Measurements from ENCODE around the gene METTL3. TPM values are rescaled to one million over a fixed set of nuclear protein-coding genes. Genes with fewer than 3 reads are reported as not detected.

METTL3 gene
- total and polyA plus RNA-seq, 2 of the 13 experiments (the other 11 are each of a cell fraction or from before 2014, with no cell fraction given): 123 to 130 TPM

DNA sequence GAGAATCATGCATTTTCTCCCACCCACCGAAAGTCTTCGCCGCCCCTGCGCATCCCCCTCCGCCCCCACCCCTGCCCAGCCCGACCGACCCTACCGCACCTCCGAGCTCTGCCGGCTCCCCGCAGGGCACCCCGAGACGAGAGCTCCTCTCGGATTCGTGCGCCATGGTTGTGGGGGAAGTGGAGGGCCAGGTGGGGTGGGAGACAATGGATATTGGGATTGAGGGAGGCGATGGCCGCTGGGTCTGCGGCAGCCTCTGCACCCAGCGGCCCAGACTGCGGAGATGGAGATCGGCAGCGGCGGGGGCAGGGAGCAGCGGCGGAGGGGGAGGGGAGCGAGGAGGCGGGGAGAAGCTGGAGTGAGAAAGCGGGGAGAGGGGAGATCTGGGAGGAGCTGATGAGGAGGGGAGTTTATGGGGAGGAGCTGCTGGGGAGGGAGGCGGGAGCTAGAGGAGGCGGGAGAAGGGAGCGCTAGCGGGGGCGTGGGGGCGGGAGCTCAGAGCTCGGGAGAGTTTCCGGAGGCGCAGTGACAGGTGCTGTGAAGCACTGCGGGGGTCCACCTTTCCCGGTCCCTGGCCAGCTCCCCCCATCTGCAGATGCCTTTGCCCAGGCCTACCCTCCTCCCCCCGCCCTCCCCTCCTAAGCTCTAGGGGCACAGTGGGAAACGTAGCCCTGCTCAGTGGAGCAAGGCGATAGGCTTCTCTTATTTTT lies 15.0 kb upstream of the METTL3 start, which contains the start of gene SALL2 (continued):
- TF ChIP-seq, protein P1, sequence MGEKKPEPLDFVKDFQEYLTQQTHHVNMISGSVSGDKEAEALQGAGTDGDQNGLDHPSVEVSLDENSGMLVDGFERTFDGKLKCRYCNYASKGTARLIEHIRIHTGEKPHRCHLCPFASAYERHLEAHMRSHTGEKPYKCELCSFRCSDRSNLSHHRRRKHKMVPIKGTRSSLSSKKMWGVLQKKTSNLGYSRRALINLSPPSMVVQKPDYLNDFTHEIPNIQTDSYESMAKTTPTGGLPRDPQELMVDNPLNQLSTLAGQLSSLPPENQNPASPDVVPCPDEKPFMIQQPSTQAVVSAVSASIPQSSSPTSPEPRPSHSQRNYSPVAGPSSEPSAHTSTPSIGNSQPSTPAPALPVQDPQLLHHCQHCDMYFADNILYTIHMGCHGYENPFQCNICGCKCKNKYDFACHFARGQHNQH (CRISPR knock-in tag; IDR thresholded peaks at IDR 0.05): peak; percentile 19; the same call in 1 of the 2 replicates
- TF ChIP-seq PHF8 (CRISPR knock-in tag; IDR thresholded peaks at IDR 0.05) (peak; percentile 55; the same call in 1 of the 2 replicates), ZNF713 (CRISPR knock-in tag; IDR thresholded peaks at IDR 0.05) (no peak), RFXAP (CRISPR knock-in tag; IDR thresholded peaks at IDR 0.05; ENCODE audit: borderline replicate concordance) (peak; percentile 48; the same call in 1 of the 2 replicates), ZNF589 (CRISPR knock-in tag; conservative IDR thresholded peaks at IDR 0.05) (0 out of 2 replicates have a peak, but pooled peaks have one; percentile 51), LCORL (IDR thresholded peaks at IDR 0.05) (no peak), LCORL (CRISPR knock-in tag; IDR thresholded peaks at IDR 0.05) (0 out of 2 replicates have a peak, but pooled peaks have one; percentile 41), TBX3 (IDR thresholded peaks at IDR 0.05; ENCODE audit: borderline replicate concordance) (no peak), SPEN (CRISPR knock-in tag; IDR thresholded peaks at IDR 0.05; ENCODE audit: low read depth) (peak; percentile 16; the same call in 1 of the 2 replicates), ZNF883 (CRISPR knock-in tag; IDR thresholded peaks at IDR 0.05; ENCODE audit: not compliant biosample characterization) (peak; percentile 51), SOX5 (CRISPR knock-in tag; IDR thresholded peaks at IDR 0.05; ENCODE audit: borderline replicate concordance) (peak; percentile 37; the same call in 1 of the 2 replicates), TBX2 (CRISPR knock-in tag; IDR thresholded peaks at IDR 0.05; ENCODE audit: borderline replicate concordance) (no peak), RBFOX2 (IDR thresholded peaks at IDR 0.05; ENCODE audit: low read depth, low read length) (peak; percentile 63), SAP130 (CRISPR knock-in tag; IDR thresholded peaks at IDR 0.05; ENCODE audit: low read depth) (peak; percentile 67; the same call in 1 of the 2 replicates), ZNF20 (CRISPR knock-in tag; IDR thresholded peaks at IDR 0.05) (no peak), ATF7 (IDR thresholded peaks at IDR 0.05) (no peak), ATF7 (CRISPR knock-in tag; IDR thresholded peaks at IDR 0.05) (no peak), GATA4 (IDR thresholded peaks at IDR 0.05; ENCODE audit: borderline replicate concordance, low read depth) (0 out of 2 replicates have a peak, but pooled peaks have one; percentile 42), ZNF619 (CRISPR knock-in tag; IDR thresholded peaks at IDR 0.05) (peak; percentile 81; the same call in 1 of the 2 replicates), NFKB2 (CRISPR knock-in tag; IDR thresholded peaks at IDR 0.05; ENCODE audit: borderline replicate concordance) (peak; percentile 50; the same call in 1 of the 2 replicates), MZF1 (CRISPR knock-in tag; IDR thresholded peaks at IDR 0.05; ENCODE audit: borderline replicate concordance) (no peak), ZC3H13 (CRISPR knock-in tag; IDR thresholded peaks at IDR 0.05) (peak; percentile 61; the same call in 1 of the 2 replicates)
- TF ChIP-seq, protein P2, sequence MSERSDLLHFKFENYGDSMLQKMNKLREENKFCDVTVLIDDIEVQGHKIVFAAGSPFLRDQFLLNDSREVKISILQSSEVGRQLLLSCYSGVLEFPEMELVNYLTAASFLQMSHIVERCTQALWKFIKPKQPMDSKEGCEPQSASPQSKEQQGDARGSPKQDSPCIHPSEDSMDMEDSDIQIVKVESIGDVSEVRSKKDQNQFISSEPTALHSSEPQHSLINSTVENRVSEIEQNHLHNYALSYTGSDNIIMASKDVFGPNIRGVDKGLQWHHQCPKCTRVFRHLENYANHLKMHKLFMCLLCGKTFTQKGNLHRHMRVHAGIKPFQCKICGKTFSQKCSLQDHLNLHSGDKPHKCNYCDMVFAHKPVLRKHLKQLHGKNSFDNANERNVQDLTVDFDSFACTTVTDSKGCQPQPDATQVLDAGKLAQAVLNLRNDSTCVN (CRISPR knock-in tag; IDR thresholded peaks at IDR 0.05; ENCODE audit: borderline replicate concordance): no peak; the same call in 1 of the 2 replicates
- TF ChIP-seq, protein P3, sequence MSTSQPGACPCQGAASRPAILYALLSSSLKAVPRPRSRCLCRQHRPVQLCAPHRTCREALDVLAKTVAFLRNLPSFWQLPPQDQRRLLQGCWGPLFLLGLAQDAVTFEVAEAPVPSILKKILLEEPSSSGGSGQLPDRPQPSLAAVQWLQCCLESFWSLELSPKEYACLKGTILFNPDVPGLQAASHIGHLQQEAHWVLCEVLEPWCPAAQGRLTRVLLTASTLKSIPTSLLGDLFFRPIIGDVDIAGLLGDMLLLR (CRISPR knock-in tag; IDR thresholded peaks at IDR 0.05): no peak
- TF ChIP-seq, protein P4, sequence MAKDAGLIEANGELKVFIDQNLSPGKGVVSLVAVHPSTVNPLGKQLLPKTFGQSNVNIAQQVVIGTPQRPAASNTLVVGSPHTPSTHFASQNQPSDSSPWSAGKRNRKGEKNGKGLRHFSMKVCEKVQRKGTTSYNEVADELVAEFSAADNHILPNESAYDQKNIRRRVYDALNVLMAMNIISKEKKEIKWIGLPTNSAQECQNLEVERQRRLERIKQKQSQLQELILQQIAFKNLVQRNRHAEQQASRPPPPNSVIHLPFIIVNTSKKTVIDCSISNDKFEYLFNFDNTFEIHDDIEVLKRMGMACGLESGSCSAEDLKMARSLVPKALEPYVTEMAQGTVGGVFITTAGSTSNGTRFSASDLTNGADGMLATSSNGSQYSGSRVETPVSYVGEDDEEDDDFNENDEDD (CRISPR knock-in tag; IDR thresholded peaks at IDR 0.05; ENCODE audit: borderline replicate concordance): 0 out of 2 replicates have a peak, but pooled peaks have one; percentile 30
- TF ChIP-seq, protein P5, sequence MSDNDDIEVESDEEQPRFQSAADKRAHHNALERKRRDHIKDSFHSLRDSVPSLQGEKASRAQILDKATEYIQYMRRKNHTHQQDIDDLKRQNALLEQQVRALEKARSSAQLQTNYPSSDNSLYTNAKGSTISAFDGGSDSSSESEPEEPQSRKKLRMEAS (IDR thresholded peaks at IDR 0.05): peak; percentile 61; the same call in 1 of the 2 replicates
- TF ChIP-seq, protein P6, sequence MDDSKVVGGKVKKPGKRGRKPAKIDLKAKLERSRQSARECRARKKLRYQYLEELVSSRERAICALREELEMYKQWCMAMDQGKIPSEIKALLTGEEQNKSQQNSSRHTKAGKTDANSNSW (CRISPR knock-in tag; IDR thresholded peaks at IDR 0.05; ENCODE audit: borderline replicate concordance): no peak
